Spleen (tissue), 11 donors: ENCODE results near the gene SEPHS2. TPM values are rescaled to one million over a fixed set of nuclear protein-coding genes. Genes with fewer than 3 reads are reported as not detected.

Source experiments
- DNase-seq: peaks from one replicate; pipeline ENCODE4 v3.0.0-alpha.2; 2020
- H3K27ac ChIP-seq, 8 donors: fragments of 200-600 bp; sonication (generic) in 7 of 8; 1 replicate in 4 of 8; 2 replicates in 4 of 8; pipeline versions ENCODE4 v1.5.0 to v1.8.0; 2016 to 2021; ENCODE audit warnings: inconsistent platforms in 4 of 8, mild to moderate bottlenecking in 4 of 8, moderate library complexity in 1 of 8
- H3K27me3 ChIP-seq, 7 donors: fragments of 200-600 bp; sonication (generic) in 6 of 7; replicated peaks in 1 of 7; 1 replicate in 4 of 7; 2 replicates in 3 of 7; pipeline versions ENCODE4 v1.5.0 to v1.8.0; 2016 to 2021; ENCODE audit warnings: inconsistent platforms in 3 of 7, mild to moderate bottlenecking in 1 of 7
- H3K36me3 ChIP-seq, 6 donors: fragments of 200-600 bp; sonication (generic) in 5 of 6; 1 replicate in 4 of 6; 2 replicates in 2 of 6; pipeline versions ENCODE4 v1.5.0 to v1.8.0; 2016 to 2021; ENCODE audit warnings: inconsistent platforms in 2 of 6
- H3K4me1 ChIP-seq, 6 donors: fragments of 200-600 bp; sonication (generic) in 5 of 6; 1 replicate in 3 of 6; 2 replicates in 3 of 6; pipeline versions ENCODE4 v1.5.0 to v1.8.0; 2016 to 2021; ENCODE audit warnings: inconsistent platforms in 3 of 6
- H3K4me3 ChIP-seq, 8 donors: fragments of 200-600 bp; sonication (generic) in 7 of 8; 1 replicate in 4 of 8; 2 replicates in 4 of 8; pipeline versions ENCODE4 v1.5.0 to v1.8.0; 2016 to 2021; ENCODE audit warnings: inconsistent platforms in 4 of 8, mild to moderate bottlenecking in 4 of 8, moderate library complexity in 2 of 8
- H3K9me3 ChIP-seq, 8 donors: fragments of 200-600 bp; sonication (generic) in 7 of 8; 1 replicate in 4 of 8; 2 replicates in 4 of 8; pipeline versions ENCODE4 v1.5.0 to v1.8.0; 2016 to 2021; ENCODE audit warnings: inconsistent platforms in 4 of 8
- POLR2A ChIP-seq, 3 donors: fragments of 450-650 bp; IDR thresholded peaks; one replicate each; pipeline ENCODE4 v1.5.1; 2017; ENCODE audit warnings: antibody characterized with exemption in 3 of 3, mild to moderate bottlenecking in 1 of 3
- POLR2AphosphoS5 ChIP-seq, 3 donors: sonication (generic); formaldehyde crosslinking; IDR thresholded peaks; one replicate each; pipeline ENCODE4 v1.5.1; 2017; ENCODE audit warnings: antibody characterized with exemption in 3 of 3
- WGBS, 5 donors: extraction: QIAGEN DNeasy Blood & Tissue Kit in 3 of 5; methylation state at CpG; one replicate each; pipeline versions ENCODE4 v1.1.5 to v1.1.7; 2013 to 2018; 5-methylcytosine and 5-hydroxymethylcytosine counted together
- intact Hi-C: fragments of 100-400 bp; cut with DNase I; formaldehyde crosslinking; loops from one replicate; pipeline ENCODE4 v1.15.0; 2023; ENCODE audit warnings: low total_unique reads
- polyA plus RNA-seq, 3 donors: library from polyadenylated mRNA; stranded (reverse); fragments of 200-250 nt; gene quantifications; one replicate each; pipeline ENCODE4 v1.2.1, GENCODE V29; 2013
- total RNA-seq, 7 donors: library from RNA; depleted of rRNA in 3 of 7; stranded (reverse); fragments of >200 nt in 3 of 7; fragmentation: NEBNext Ultra II Directional in 4 of 7; extraction: Animal tissue kit (Norgen Biotek cat#: 25700) in 4 of 7; gene quantifications; one replicate each; pipeline versions ENCODE4 v1.1.0 to v1.2.1, GENCODE V29; 2016 to 2021
- TF ChIP-seq, protein P1 (sequence below), 11 experiments: fragments of 200-600 bp in 7 of 11; fragments of 450-650 bp in 4 of 11; sonication (generic) in 4 of 11; IDR thresholded peaks in 8 of 11; conservative IDR thresholded peaks in 3 of 11; 1 replicate in 7 of 11; 2 replicates in 4 of 11; pipeline versions ENCODE4 v1.4.0 to v1.8.0; 2016 to 2021; ENCODE audit warnings: antibody characterized with exemption in 11 of 11, inconsistent platforms in 4 of 11, mild to moderate bottlenecking in 1 of 11
- donor health status: healthy with polysubstance abuse.
- donor health status: DM: no; HTN: no; CAD: no; lungs with moderate emphysema.
- donor health status: DM: no; HTN: no; CAD: no.
- donor health status: Bipolar disorder and iron deficiency.
- donor health status: healthy.
- donor health status: DM: no; HTN: no; CAD: no.
- donor health status: DM: yes; HTN: yes; CAD: no.

Gene SEPHS2
- total and polyA plus RNA-seq, 10 donors = 35.5 to 56.0 (median 46.6) TPM

DNA sequence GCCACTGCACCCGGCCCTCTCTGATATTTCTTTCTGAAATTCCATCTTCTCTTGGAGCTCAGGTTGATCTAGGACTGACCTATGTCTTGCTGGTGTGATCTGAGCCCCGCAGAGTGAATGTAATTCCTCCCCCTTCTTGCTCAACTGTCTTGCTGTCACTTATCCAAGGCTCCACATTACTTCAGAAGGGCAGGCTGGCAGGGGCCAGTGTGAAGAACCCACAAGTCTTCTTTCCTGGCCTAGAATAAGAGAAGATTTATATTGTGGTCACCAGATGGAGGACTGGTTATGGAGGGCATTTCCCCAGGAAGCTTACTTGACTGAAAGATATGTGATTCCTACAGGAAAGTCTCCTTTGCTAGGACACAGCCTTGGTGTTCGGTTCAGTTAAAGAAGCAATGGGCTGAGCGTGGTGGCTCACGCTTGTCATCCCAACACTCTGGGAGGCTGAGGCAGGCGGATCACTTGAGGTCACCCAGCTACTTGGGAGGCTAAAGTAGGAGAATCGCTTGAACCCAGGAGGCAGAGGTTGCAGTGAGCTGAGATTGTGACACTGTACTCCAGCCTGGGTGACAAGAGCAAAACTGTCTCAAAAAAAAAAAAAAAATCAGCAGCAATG, 40.3 kb upstream of the SEPHS2 start:
- intact Hi-C loops = no loop called here
- no peak for DNase-seq
- TF ChIP-seq, protein P1, sequence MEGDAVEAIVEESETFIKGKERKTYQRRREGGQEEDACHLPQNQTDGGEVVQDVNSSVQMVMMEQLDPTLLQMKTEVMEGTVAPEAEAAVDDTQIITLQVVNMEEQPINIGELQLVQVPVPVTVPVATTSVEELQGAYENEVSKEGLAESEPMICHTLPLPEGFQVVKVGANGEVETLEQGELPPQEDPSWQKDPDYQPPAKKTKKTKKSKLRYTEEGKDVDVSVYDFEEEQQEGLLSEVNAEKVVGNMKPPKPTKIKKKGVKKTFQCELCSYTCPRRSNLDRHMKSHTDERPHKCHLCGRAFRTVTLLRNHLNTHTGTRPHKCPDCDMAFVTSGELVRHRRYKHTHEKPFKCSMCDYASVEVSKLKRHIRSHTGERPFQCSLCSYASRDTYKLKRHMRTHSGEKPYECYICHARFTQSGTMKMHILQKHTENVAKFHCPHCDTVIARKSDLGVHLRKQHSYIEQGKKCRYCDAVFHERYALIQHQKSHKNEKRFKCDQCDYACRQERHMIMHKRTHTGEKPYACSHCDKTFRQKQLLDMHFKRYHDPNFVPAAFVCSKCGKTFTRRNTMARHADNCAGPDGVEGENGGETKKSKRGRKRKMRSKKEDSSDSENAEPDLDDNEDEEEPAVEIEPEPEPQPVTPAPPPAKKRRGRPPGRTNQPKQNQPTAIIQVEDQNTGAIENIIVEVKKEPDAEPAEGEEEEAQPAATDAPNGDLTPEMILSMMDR (IDR thresholded peaks at IDR 0.05 in 8 of 11, conservative IDR thresholded peaks at IDR 0.05 in 3 of 11) = no peak
- no peak for TF ChIP-seq POLR2A (IDR thresholded peaks at IDR 0.05)
- no peak for TF ChIP-seq POLR2AphosphoS5 (IDR thresholded peaks at IDR 0.05)
- 74 to 90% (median 85%) methylated on average over 7 of the region's 7 CpGs for WGBS, 5 donors
- Histone ChIP-seq H3K9me3 (no peaks in the 10 kb centered on the region), H3K4me3 (no peak overlapping the region), H3K27me3 (no peaks in the 10 kb centered on the region), H3K27ac (peak overlapping the region in 1 of 8 donors; percentile 36), H3K4me1 (peaks cover 0 to 45% (median under 1%) of the 10 kb centered on the region in 6 donors), H3K36me3 (peaks cover 0 to 100% (median 90%) of the 10 kb centered on the region in 6 donors)

DNA sequence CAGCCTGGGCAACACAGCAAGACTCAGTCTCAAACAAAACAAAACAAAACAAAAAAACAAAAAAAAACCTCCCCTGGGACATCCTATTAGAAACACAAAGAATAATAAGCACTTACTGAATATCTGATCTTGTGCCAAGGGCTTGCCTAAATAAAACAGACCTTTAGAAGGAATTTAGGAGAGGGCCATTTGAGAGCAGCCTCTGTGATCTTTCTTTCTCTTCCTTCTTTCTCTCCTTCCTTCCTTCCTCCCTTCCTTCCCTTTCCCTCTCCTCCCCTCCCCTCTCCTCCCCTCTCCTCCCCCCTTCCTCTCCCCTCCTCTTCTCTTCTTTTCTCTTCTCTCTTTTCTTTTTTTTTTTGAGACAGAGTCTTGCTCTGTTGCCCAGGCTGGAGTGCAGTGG, 39.2 kb upstream of the SEPHS2 start:
- TF ChIP-seq POLR2AphosphoS5 (IDR thresholded peaks at IDR 0.05) = no peak
- peaks cover 0 to 100% (median 88%) of the 10 kb centered on the region in 6 donors for H3K36me3 ChIP-seq
- H3K4me1 ChIP-seq = peaks cover 0 to 55% (median 2%) of the 10 kb centered on the region in 6 donors
- intact Hi-C loops = no loop called here
- H3K27me3 ChIP-seq = no peaks in the 10 kb centered on the region
- H3K9me3 ChIP-seq = no peaks in the 10 kb centered on the region
- DNase-seq = no peak
- no peak overlapping the region for H3K4me3 ChIP-seq
- no peak overlapping the region for H3K27ac ChIP-seq

DNA sequence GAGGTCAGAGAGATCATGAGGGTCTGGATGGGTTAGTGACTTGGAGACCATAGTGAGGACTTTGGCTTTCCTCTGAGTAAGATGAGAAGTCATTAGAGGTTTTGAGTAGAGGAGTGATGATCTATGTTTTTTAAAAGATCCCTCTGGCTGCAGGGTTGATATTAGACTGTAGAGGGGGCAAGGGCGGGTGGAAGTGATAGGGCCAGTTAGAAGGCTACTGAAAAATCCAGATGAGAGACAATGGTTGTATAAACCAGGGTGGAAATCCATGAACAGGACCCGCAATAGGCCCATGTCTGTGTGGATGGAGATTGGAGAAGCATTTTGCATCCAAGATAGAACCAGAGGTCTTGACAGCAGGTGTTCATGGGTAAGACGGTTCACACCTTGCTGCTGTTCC, 36.7 kb upstream of the SEPHS2 start:
- WGBS, 5 donors = 83 to 94% (median 93%) methylated on average over 3 of the region's 3 CpGs

DNA sequence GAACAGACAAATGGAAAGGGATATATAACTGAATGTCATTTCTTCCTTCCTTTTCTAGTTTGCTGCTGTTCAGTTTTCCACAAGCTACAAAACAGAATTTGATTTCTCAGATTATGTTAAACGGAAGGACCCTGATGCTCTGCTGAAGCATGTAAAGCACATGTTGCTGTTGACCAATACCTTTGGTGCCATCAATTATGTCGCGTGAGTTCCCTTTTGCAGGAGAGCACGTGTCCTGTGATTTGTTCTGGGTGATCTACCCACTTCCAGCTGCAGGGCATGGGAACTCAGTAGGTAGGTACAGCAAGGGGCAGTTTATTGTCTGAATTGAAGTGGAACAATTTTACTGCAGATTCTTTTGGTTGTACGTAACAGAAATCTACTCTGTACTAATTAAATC, 35.7 kb upstream of the SEPHS2 start:
- peaks cover 0 to 98% (median 67%) of the 10 kb centered on the region in 6 donors for H3K36me3 ChIP-seq
- WGBS, 5 donors = 69 to 86% (median 81%) methylated on average over 5 of the region's 5 CpGs
- H3K9me3 ChIP-seq = no peaks in the 10 kb centered on the region
- H3K27me3 ChIP-seq = no peaks in the 10 kb centered on the region
- no peak for DNase-seq
- intact Hi-C loops = no loop called here
- no peak overlapping the region for H3K4me3 ChIP-seq
- TF ChIP-seq, protein P1 (IDR thresholded peaks at IDR 0.05 in 8 of 11, conservative IDR thresholded peaks at IDR 0.05 in 3 of 11) = no peak
- TF ChIP-seq POLR2A (IDR thresholded peaks at IDR 0.05) = no peak
- no peak for TF ChIP-seq POLR2AphosphoS5 (IDR thresholded peaks at IDR 0.05)
- H3K27ac ChIP-seq = no peak overlapping the region
- H3K4me1 ChIP-seq = peaks cover 0 to 73% (median 15%) of the 10 kb centered on the region in 6 donors

More for the DNA sequence above, 36.7 kb upstream of the SEPHS2 start:
- Histone ChIP-seq H3K27ac (peak overlapping the region in 1 of 8 donors; percentile 32), H3K9me3 (no peaks in the 10 kb centered on the region), H3K4me1 (peaks cover 0 to 64% (median 10%) of the 10 kb centered on the region in 6 donors), H3K27me3 (no peaks in the 10 kb centered on the region), H3K4me3 (no peak overlapping the region), H3K36me3 (peaks cover 0 to 98% (median 71%) of the 10 kb centered on the region in 6 donors)
- no peak for DNase-seq
- intact Hi-C loops = no loop called here
- TF ChIP-seq POLR2AphosphoS5 (IDR thresholded peaks at IDR 0.05) (no peak), POLR2A (IDR thresholded peaks at IDR 0.05) (no peak)
- TF ChIP-seq, protein P1 (IDR thresholded peaks at IDR 0.05 in 8 of 11, conservative IDR thresholded peaks at IDR 0.05 in 3 of 11) = no peak
